Nephron progenitor cell (in vitro differentiated cells): Measurements from ENCODE around the gene PPP1R37.

Experiments
- DNase-seq: peaks from one replicate; pipeline ENCODE4 v3.0.0; 2021
- H3K27ac Mint-ChIP-seq: 2 replicates; pipeline ENCODE4 v1.8.0; 2021; ENCODE audit warnings: mild to moderate bottlenecking, moderate library complexity, mixed read lengths
- H3K27me3 Mint-ChIP-seq: 2 replicates; pipeline ENCODE4 v1.8.0; 2021; ENCODE audit warnings: mild to moderate bottlenecking, low read depth, mixed read lengths; ENCODE audit not compliant: poor library complexity
- H3K36me3 Mint-ChIP-seq: 2 replicates; pipeline ENCODE4 v1.8.0; 2021; ENCODE audit warnings: low read depth, mixed read lengths
- H3K4me1 Mint-ChIP-seq: 2 replicates; pipeline ENCODE4 v1.8.0; 2021; ENCODE audit warnings: mixed read lengths
- H3K4me3 Mint-ChIP-seq: 2 replicates; pipeline ENCODE4 v1.8.0; 2021; ENCODE audit warnings: mild to moderate bottlenecking, moderate library complexity, mixed read lengths
- H3K9me3 Mint-ChIP-seq: 2 replicates; pipeline ENCODE4 v1.8.0; 2021; ENCODE audit warnings: mild to moderate bottlenecking, moderate library complexity, mixed read lengths
- TF ChIP-seq, protein P1 (sequence below): fragments of 200-600 bp; sonication (generic); IDR thresholded peaks from 2 replicates; pipeline ENCODE4 v1.5.0; 2021; ENCODE audit warnings: antibody characterized with exemption

PPP1R37 gene

DNA sequence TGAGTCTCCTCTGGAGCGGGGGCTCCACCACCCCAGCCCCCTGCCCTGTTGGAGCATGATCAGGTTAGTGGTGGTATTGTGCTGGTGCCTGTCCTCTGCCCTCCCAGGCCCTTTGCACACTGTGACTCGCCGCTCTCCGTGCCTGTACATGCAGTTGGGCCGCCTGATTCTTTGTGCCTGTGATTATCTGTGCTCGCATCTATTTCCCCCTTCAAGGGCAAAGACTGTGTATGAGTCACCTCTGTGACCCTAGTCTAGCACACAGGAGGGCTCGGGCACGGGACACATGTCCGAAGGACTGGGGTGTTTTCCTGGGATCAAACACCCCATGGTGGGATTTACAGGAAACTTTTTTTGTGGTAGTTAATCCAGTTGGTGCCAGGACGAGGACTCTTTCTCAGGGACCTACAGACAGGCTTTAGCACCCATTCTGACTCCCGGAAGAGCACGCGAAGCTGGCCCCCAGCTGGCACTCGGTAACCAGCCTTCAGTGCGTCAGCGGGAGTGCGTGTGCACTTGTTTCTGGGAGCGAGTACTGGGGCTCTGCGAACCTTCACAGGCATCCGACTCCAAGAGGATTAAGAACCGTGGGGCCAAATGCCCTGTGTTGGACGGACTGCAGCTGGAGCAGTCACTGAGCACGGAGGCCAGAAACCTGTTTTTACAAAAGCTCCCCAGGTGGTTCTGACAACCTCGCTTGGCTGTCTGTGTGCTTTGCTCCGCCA is 6.7 kb downstream of the PPP1R37 start:
- TF ChIP-seq, protein P1, sequence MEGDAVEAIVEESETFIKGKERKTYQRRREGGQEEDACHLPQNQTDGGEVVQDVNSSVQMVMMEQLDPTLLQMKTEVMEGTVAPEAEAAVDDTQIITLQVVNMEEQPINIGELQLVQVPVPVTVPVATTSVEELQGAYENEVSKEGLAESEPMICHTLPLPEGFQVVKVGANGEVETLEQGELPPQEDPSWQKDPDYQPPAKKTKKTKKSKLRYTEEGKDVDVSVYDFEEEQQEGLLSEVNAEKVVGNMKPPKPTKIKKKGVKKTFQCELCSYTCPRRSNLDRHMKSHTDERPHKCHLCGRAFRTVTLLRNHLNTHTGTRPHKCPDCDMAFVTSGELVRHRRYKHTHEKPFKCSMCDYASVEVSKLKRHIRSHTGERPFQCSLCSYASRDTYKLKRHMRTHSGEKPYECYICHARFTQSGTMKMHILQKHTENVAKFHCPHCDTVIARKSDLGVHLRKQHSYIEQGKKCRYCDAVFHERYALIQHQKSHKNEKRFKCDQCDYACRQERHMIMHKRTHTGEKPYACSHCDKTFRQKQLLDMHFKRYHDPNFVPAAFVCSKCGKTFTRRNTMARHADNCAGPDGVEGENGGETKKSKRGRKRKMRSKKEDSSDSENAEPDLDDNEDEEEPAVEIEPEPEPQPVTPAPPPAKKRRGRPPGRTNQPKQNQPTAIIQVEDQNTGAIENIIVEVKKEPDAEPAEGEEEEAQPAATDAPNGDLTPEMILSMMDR: no peak
- Mint-ChIP-seq H3K4me3 (no peak overlapping the region), H3K27me3 (peaks cover 4% of the 10 kb centered on the region), H3K36me3 (peaks cover 4% of the 10 kb centered on the region), H3K4me1 (peaks cover 91% of the 10 kb centered on the region), H3K27ac (peak overlapping the region; percentile 18), H3K9me3 (no peaks in the 10 kb centered on the region)
- no peak for DNase-seq

DNA sequence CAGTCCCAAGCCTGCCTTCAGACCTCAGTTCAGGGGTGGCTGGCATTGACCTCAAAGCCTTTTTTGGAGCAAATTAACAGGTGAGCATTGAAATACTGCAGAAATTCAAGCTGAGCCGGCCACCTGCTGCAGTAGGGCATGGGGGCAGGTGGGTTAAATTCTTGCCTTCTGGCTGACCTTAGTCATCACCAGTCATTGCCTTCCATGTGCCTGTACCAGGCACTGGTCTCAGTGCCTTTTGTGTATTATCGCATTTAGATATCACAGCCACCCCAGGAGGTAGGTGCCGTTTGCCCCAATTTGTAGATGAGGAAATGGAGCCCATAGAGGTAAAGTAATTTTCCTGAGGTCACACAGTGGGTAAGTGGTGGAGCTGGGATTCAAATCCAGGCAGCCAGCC is 7.2 kb downstream of the PPP1R37 start:
- no peak overlapping the region for H3K4me3 Mint-ChIP-seq
- no peaks in the 10 kb centered on the region for H3K9me3 Mint-ChIP-seq
- no peak overlapping the region for H3K27ac Mint-ChIP-seq

DNA sequence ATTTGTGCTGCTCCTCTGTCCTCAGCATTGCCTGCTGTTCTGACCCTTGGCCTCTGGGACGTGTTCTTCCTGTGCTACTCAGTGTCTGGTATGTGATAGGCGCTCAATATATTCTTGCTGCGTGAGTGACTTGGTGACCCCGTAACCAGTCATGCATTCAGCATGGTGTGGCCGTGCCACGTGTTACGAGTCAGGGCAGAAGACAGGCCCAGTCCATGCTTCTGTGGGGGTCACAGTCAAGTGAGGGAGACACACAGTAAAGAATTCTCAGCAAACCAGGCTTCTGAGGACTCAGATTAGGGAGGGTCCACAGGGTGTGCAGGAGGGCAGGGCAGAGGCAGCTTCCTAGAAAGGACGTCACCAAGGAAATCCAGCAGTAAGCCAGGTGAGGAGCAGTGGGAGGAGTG is 7.9 kb downstream of the PPP1R37 start:
- peak; percentile 46 for DNase-seq
- H3K4me3 Mint-ChIP-seq: no peak overlapping the region
- H3K27me3 Mint-ChIP-seq: peaks cover 4% of the 10 kb centered on the region
- TF ChIP-seq, protein P1: no peak
- H3K27ac Mint-ChIP-seq: peak overlapping the region; percentile 79
- H3K36me3 Mint-ChIP-seq: no peaks in the 10 kb centered on the region
- peaks cover 86% of the 10 kb centered on the region for H3K4me1 Mint-ChIP-seq
- H3K9me3 Mint-ChIP-seq: no peaks in the 10 kb centered on the region

More for the DNA sequence above, 7.2 kb downstream of the PPP1R37 start:
- no peaks in the 10 kb centered on the region for H3K36me3 Mint-ChIP-seq
- no peak for DNase-seq
- peaks cover 91% of the 10 kb centered on the region for H3K4me1 Mint-ChIP-seq
- H3K27me3 Mint-ChIP-seq: peaks cover 4% of the 10 kb centered on the region
- TF ChIP-seq, protein P1: no peak

DNA sequence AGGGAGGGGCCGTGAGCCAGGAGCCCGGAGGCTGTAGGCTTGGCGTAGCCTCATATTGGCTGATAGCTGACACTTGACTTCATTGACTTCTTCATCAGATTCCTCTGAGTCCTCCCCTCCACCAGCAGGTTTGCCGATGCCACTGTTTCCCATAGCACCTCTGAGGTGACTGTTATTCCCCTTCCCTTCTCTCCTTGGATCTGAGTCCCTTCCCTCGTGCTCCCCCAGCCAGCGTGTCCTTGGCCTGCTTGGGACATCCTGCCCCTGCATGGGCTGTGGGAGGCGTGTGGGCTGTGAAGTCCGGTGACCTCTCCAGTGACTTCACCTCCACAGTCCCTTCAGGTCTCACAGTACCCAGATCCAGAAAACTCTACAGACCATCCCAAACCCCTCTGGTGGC is 8.8 kb downstream of the PPP1R37 start:
- Mint-ChIP-seq H3K36me3 (no peaks in the 10 kb centered on the region), H3K27ac (no peak overlapping the region), H3K4me1 (peaks cover 77% of the 10 kb centered on the region), H3K4me3 (no peak overlapping the region), H3K27me3 (peaks cover 4% of the 10 kb centered on the region), H3K9me3 (no peaks in the 10 kb centered on the region)
- no peak for DNase-seq
- TF ChIP-seq, protein P1: no peak

DNA sequence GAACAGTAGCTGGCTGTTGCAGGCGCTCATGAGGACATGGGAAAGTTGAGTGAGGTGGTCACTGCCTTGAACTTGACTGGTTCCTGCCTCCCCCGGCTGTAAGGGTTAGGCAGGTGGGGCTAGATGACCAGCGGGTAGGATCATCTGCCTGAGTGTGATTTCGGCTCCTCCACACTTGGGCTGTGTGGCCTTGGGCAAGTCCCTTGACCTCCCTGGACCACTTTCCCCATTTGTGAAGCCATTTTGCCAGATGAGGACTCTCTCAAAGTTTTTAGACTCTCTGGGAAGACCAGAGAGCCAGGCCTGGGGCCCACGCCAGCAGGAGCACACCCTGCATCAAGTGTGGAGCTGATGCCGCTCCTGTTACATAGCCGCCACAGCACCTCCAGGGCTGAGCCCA is 9.5 kb downstream of the PPP1R37 start:
- H3K4me3 Mint-ChIP-seq: no peak overlapping the region
- no peaks in the 10 kb centered on the region for H3K9me3 Mint-ChIP-seq
- peaks cover 70% of the 10 kb centered on the region for H3K4me1 Mint-ChIP-seq
- H3K36me3 Mint-ChIP-seq: no peaks in the 10 kb centered on the region
- TF ChIP-seq, protein P1: no peak
- H3K27me3 Mint-ChIP-seq: peaks cover 4% of the 10 kb centered on the region
- no peak overlapping the region for H3K27ac Mint-ChIP-seq
- no peak for DNase-seq

DNA sequence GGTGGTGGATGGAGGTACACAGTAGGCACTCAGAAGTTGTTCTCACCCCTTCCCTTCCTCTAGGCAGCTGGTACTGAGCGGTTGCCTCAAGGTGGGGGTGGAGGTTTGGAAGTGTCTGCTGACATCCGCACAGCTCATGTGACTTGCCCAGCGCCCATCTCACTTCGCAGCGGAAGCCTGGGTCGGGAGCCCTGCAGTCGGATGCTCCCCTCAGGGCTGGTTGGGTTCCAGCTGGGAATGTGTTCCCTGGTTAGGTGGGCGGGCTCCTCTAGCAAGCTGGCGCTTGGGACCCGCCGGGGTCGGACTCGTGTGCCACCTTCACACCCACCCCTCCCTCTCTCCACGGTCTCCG is 10.2 kb downstream of the PPP1R37 start:
- H3K27me3 Mint-ChIP-seq: peaks cover 4% of the 10 kb centered on the region
- DNase-seq: no peak
- TF ChIP-seq, protein P1: no peak
- no peaks in the 10 kb centered on the region for H3K9me3 Mint-ChIP-seq
- H3K36me3 Mint-ChIP-seq: no peaks in the 10 kb centered on the region
- H3K4me1 Mint-ChIP-seq: peaks cover 64% of the 10 kb centered on the region
- H3K27ac Mint-ChIP-seq: no peak overlapping the region
- H3K4me3 Mint-ChIP-seq: no peak overlapping the region
